ENCODE results near the gene KLK8.
A peak's percentile ranks its signal among the peaks of the same experiment; 100 is the strongest.
"Not testable (repeated sequence)": the region's sequence is repeated elsewhere in the genome, so short reads cannot be mapped to it uniquely, and the experiment has no call there.

KLK8 gene

DNA sequence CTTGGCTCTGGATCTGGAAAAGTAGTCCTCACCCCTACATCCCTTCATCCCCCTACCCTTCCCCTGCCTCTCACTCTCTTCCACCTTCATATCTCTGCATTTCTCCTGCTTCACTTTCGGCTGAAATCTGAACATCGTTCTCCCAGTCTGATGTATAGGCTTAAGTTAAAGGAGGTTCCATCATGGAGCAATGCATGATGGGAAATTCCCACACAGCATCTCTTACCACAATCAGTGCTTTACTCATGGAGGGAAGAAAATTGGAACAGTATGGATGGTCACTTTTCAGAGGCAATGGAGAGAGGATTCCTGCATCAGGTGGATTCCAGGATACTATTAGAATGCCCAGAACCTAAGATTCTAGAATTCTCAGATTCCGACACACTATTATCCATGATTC lies 6.1 kb upstream of the KLK8 start:
- ATAC-seq (no peak), DNase-seq (no peak)
- H3K4me3 Mint-ChIP-seq, result no peak overlapping the region
- H3K9me3 Mint-ChIP-seq, result no peaks in the 10 kb centered on the region
- H3K27ac Mint-ChIP-seq, result no peak overlapping the region
- peaks cover 27% of the 10 kb centered on the region for H3K27me3 Mint-ChIP-seq
- H3K4me1 Mint-ChIP-seq, result no peaks in the 10 kb centered on the region
- H3K36me3 Mint-ChIP-seq (ENCODE audit: low read depth), result no peaks in the 10 kb centered on the region

DNA sequence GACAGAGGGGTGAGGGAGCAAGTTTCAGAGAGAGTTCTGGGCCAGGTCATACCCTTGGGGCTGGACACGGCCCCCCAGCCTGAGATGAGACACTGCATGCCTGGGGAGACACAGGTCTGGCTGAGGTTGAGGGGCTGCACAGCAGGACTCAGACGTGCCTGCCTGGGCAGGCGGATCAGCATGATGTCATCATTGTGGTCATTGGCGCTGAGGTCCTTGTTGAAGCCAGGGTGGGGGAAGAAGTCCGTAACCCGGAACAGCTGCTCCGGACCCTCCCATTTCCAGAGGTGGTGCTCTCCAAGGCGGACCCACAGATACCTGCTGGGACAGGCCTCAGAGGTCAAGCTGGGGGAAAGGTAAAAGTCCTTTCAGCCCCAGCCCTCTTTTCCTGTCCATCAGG lies 5.0 kb upstream of the KLK8 start:
- H3K9me3 Mint-ChIP-seq, result no peaks in the 10 kb centered on the region
- H3K4me3 Mint-ChIP-seq, result no peak overlapping the region
- peaks cover 36% of the 10 kb centered on the region for H3K27me3 Mint-ChIP-seq
- H3K4me1 Mint-ChIP-seq, result no peaks in the 10 kb centered on the region
- H3K36me3 Mint-ChIP-seq (ENCODE audit: low read depth), result no peaks in the 10 kb centered on the region
- ATAC-seq (no peak), DNase-seq (no peak)
- H3K27ac Mint-ChIP-seq, result no peak overlapping the region

DNA sequence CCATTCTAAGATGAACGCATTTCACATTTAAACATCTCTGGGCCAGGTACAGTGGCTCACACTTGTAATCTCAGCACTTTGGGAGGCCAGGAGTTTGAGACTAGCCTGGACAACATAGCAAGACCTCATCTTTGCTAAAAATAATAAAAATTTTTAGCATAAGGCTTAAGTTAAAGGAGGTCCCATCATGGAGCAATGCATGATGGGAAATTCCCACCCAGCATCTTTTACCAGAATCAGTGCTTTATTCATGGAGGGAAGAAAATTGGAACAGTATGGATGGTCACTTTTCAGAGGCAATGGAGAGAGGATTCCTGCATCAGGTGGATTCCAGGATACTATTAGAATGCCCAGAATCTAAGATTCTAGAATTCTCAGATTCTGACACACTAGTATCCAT lies 3.8 kb upstream of the KLK8 start:
- ATAC-seq, result no peak
- H3K9me3 Mint-ChIP-seq, result no peaks in the 10 kb centered on the region
- peaks cover 38% of the 10 kb centered on the region for H3K27me3 Mint-ChIP-seq

DNA sequence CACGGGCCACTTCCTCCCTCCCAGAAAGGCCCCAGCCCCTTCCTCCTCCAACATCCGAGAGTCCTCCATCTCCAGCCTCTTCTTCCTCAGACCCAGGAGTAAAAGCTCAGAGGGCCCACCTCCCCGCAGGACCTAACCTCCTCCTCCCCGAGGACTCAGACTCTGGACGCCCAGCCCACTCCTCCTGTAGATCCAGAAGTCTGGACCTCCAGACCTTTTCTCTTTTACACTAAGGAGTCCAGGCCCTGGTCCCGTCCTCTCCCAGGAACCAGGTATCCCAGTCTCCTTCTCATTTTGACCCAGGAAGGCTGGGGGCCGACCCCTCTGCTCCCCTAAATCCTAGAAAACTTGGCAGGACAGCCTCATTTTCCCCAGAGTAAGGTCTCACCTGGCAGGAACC lies 1.9 kb upstream of the KLK8 start:
- DNase-seq, result no peak
- no peak for ATAC-seq
- Mint-ChIP-seq H3K27ac (no peak overlapping the region), H3K4me1 (no peaks in the 10 kb centered on the region), H3K9me3 (no peaks in the 10 kb centered on the region), H3K36me3 (ENCODE audit: low read depth) (no peaks in the 10 kb centered on the region), H3K27me3 (peaks cover 50% of the 10 kb centered on the region), H3K4me3 (no peak overlapping the region)

More for the DNA sequence above, 3.8 kb upstream of the KLK8 start:
- Mint-ChIP-seq H3K4me1 (no peaks in the 10 kb centered on the region), H3K4me3 (no peak overlapping the region), H3K36me3 (ENCODE audit: low read depth) (no peaks in the 10 kb centered on the region), H3K27ac (no peak overlapping the region)
- DNase-seq, result no peak

DNA sequence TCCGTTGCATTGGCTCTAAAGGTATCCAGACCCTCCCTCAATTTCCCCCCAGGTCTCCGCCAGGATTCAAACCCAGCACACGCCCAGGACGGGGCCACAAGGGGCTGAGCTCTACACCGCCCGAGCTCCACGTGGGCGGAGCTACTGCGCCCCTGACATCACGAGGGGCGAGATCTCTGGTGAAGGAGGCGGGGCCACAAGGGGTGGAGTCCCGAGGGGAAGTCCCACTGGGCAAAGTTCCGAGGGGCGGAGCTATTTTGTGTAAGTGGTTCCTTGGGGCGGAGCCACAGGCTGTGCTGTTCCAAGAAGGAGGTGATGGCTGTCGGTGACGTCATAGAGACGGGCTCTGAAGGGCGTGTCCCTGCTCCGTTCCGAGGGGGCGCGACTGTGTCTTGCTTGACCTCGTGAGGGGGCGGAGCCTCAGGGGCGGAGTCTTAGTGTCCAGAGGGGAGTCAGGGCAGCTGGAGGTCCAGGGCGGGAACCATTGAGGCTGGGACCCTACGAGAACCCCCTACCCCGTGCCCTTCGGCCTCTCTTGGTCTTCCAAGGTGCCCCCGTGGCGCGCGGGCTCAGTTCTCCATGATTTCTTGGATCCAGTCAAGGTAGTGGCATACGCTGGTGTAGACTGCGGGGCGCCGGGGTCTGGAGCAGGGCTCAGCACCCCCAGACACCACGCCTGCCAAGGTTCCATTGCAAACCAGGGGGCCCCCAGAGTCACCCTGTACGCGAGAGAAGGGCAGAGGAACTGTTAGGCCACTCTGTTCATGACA lies 1.3 kb upstream of the KLK8 start:
- no peaks in the 10 kb centered on the region for H3K9me3 Mint-ChIP-seq
- DNase-seq, result peak; percentile 16
- H3K27me3 Mint-ChIP-seq, result peaks cover 50% of the 10 kb centered on the region
- H3K4me1 Mint-ChIP-seq, result no peaks in the 10 kb centered on the region
- no peak overlapping the region for H3K27ac Mint-ChIP-seq
- H3K4me3 Mint-ChIP-seq, result no peak overlapping the region
- ATAC-seq, result peak; percentile 24
- no peaks in the 10 kb centered on the region for H3K36me3 Mint-ChIP-seq (ENCODE audit: low read depth)

DNA sequence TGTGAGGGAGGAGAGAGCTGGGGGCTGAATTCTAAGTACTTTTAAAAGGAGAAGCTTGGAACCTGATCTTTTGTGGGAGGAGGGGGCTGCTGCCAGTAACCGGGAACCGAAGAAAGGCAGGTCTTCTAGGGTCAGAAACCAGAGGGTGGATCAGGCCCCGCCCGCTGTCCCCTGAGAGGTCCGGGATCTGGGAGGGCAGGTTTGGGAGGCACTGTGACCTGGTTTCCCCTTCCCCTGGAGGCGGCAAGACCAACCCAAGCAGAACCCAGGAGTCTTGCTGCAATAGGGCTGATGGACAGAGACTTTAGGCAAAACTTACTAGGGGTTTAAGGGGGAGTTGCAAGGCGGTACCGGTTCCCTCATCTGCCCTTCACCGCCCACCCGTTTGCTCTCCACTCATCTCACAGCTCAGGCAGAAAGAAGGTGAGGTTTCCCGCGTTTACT lies 707 bp upstream of the KLK8 start:
- DNase-seq, result no peak
- Mint-ChIP-seq H3K36me3 (ENCODE audit: low read depth) (no peaks in the 10 kb centered on the region), H3K27me3 (peaks cover 46% of the 10 kb centered on the region), H3K4me3 (no peak overlapping the region), H3K9me3 (no peaks in the 10 kb centered on the region), H3K27ac (no peak overlapping the region), H3K4me1 (no peaks in the 10 kb centered on the region)
- ATAC-seq, result no peak

DNA sequence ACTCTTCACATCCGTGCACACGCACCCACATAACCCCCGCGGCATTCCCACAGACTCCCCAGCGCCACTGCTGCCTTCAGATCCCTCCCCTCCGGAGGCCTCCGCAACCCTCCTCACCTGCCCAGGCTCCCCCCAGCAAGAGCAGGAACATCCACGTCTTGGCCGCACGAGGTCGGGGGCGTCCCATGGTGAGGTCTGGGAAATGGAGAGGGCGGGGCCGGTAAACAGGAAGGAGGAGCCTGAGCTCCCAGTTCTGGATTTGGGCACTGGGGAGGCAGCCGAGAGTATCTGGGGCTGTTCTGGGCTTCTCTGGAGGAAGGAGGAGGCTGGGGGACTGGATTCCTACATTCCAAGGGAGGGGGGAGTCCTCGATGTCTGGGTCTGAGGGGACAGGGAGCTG lies 423 bp downstream of the KLK8 start:
- no peaks in the 10 kb centered on the region for H3K36me3 Mint-ChIP-seq (ENCODE audit: low read depth)
- no peak overlapping the region for H3K4me3 Mint-ChIP-seq
- H3K4me1 Mint-ChIP-seq, result no peaks in the 10 kb centered on the region
- DNase-seq (no peak), ATAC-seq (no peak)
- H3K9me3 Mint-ChIP-seq, result no peaks in the 10 kb centered on the region
- H3K27ac Mint-ChIP-seq, result no peak overlapping the region
- peaks cover 42% of the 10 kb centered on the region for H3K27me3 Mint-ChIP-seq

DNA sequence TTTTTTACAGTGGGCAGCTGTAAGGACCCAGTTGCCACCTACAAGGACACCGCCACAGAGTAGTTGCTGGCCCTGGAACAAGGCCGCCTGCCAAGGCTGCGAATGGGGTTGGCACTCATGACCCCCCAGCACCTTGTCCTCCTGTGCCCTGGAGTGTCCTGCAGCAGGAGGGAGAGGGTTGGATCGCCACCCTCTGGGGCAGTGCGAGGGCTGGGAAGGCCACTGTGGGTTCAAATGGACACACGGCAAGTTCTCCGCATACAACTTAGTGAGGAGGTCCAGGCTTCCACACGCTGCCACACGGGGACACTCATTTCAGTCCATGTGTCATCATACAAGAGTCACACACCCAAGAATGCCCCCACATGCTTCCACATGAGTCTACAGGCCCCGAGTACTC lies 978 bp downstream of the KLK8 start:
- no peaks in the 10 kb centered on the region for H3K4me1 Mint-ChIP-seq
- H3K36me3 Mint-ChIP-seq (ENCODE audit: low read depth), result no peaks in the 10 kb centered on the region
- no peaks in the 10 kb centered on the region for H3K9me3 Mint-ChIP-seq
- ATAC-seq (no peak), DNase-seq (no peak)
- H3K27ac Mint-ChIP-seq, result no peak overlapping the region
- H3K4me3 Mint-ChIP-seq, result no peak overlapping the region
- H3K27me3 Mint-ChIP-seq, result peaks cover 43% of the 10 kb centered on the region

DNA sequence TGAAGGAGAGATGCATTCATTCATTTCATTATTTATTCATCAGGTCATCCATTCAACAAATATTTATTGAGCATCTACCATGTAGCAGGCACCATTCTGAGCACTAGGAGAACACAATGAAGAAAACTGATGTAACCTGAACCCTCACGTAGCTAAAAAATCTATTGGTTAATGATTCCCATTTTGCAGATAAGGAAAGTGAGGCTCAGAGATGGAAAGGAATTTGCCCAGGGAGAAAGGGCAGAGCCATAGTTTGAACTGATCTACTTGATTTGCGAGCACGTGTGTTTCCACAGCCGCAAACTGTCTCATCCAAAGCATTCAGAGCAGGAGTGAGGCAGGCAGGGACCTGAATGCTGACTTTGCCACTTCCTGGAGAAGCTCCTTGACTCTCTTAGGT lies 2.7 kb downstream of the KLK8 start:
- no peak overlapping the region for H3K27ac Mint-ChIP-seq
- H3K4me3 Mint-ChIP-seq, result no peak overlapping the region
- H3K36me3 Mint-ChIP-seq (ENCODE audit: low read depth), result no peaks in the 10 kb centered on the region
- DNase-seq (no peak), ATAC-seq (no peak)
- peaks cover 38% of the 10 kb centered on the region for H3K27me3 Mint-ChIP-seq
- peaks cover 4% of the 10 kb centered on the region for H3K9me3 Mint-ChIP-seq
- H3K4me1 Mint-ChIP-seq, result no peaks in the 10 kb centered on the region

DNA sequence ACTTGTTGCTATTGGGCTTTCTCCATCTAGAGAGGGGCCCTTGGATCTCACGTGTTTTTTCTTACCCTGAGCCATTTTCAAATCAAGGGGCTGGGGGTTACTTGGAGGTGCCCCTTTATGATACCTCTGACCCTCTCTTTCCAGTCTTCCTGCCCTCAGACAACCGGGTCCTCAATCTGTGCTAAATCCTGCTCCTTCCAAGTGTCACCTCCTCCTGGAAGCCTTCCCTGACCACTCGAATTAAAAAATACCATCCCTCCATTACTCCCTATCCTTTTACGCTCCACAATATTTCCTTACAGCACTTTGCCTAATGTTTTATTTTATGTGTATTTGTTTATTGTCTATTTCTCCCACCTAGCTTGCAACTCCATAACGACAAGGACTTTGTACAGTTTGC lies 3.3 kb downstream of the KLK8 start:
- ATAC-seq, result no peak
- Mint-ChIP-seq H3K4me3 (no peak overlapping the region), H3K4me1 (no peaks in the 10 kb centered on the region)

DNA sequence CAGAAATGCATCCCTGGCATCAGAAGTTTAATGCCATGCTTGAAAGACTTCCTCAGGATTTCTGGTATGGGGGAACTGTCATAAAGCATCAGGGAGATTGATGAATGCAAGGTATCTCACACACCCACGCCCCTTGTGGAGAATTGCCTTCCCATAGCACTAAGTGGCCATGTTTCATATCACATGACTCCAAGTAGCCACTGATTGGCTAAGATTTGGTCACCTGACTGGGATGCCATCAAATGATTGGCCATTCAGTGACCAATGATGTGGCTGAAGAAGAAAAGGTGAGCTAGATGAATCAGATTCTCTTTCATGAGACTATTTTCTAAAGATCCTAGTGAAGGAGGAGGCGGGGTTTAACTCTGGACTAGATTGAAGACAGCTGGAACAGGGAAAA lies 7.3 kb downstream of the KLK8 start:
- H3K4me1 Mint-ChIP-seq, result no peaks in the 10 kb centered on the region
- no peak overlapping the region for H3K27ac Mint-ChIP-seq
- no peaks in the 10 kb centered on the region for H3K36me3 Mint-ChIP-seq (ENCODE audit: low read depth)
- H3K4me3 Mint-ChIP-seq, result no peak overlapping the region
- peaks cover 23% of the 10 kb centered on the region for H3K27me3 Mint-ChIP-seq
- no peak for ATAC-seq
- no peak for DNase-seq
- peaks cover 4% of the 10 kb centered on the region for H3K9me3 Mint-ChIP-seq

More for the DNA sequence above, 3.3 kb downstream of the KLK8 start:
- Mint-ChIP-seq H3K36me3 (ENCODE audit: low read depth) (no peaks in the 10 kb centered on the region), H3K9me3 (peaks cover 4% of the 10 kb centered on the region), H3K27me3 (peaks cover 35% of the 10 kb centered on the region), H3K27ac (no peak overlapping the region)
- DNase-seq, result no peak

DNA sequence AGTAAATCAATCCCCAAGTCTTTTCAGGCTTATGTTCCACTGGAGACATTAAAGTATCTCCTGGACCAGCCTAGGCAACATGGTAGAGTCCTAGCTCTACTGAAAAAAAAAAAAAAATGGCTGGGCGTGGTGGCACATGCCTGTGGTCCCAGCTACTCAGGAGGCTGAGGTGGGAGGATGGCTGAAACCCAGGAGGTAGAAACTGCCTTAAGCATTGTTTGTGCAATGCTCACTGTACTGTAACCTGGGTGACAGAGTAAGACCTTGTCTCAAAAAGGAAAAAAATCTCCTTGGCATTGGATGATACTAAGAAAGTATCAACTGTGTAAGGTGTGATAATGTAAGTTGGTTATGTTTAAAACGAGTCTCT lies 8.8 kb downstream of the KLK8 start:
- H3K4me3 Mint-ChIP-seq, result no peak overlapping the region
- H3K27ac Mint-ChIP-seq, result no peak overlapping the region
- peaks cover 22% of the 10 kb centered on the region for H3K27me3 Mint-ChIP-seq
- DNase-seq (no peak), ATAC-seq (no peak)
- no peaks in the 10 kb centered on the region for H3K36me3 Mint-ChIP-seq (ENCODE audit: low read depth)
- peaks cover 4% of the 10 kb centered on the region for H3K9me3 Mint-ChIP-seq
- no peaks in the 10 kb centered on the region for H3K4me1 Mint-ChIP-seq

DNA sequence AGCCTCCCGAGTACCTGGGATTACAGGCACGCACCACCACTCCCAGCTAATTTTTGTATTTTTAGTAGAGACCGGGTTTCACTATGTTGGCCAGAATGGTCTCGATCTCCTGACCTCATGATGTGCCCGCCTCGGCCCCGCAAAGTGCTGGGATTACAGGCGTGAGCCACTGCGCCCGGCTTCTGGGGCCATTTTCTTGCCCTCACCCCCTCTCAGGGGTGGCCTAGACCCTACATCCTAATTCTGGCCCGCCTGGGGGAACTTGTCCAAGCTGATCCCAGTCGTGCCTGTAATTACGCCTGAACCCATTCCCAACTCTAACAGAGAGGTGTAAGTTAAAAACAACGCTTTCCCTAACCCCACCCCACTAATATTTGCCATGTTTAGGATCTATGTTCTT lies 17.0 kb downstream of the KLK8 start:
- not testable (repeated sequence) for H3K4me3 Mint-ChIP-seq; DNase-seq; ATAC-seq; H3K27ac Mint-ChIP-seq; H3K4me1 Mint-ChIP-seq; H3K36me3 Mint-ChIP-seq (ENCODE audit: low read depth); H3K9me3 Mint-ChIP-seq
- peaks cover 41% of the 10 kb centered on the region for H3K27me3 Mint-ChIP-seq

DNA sequence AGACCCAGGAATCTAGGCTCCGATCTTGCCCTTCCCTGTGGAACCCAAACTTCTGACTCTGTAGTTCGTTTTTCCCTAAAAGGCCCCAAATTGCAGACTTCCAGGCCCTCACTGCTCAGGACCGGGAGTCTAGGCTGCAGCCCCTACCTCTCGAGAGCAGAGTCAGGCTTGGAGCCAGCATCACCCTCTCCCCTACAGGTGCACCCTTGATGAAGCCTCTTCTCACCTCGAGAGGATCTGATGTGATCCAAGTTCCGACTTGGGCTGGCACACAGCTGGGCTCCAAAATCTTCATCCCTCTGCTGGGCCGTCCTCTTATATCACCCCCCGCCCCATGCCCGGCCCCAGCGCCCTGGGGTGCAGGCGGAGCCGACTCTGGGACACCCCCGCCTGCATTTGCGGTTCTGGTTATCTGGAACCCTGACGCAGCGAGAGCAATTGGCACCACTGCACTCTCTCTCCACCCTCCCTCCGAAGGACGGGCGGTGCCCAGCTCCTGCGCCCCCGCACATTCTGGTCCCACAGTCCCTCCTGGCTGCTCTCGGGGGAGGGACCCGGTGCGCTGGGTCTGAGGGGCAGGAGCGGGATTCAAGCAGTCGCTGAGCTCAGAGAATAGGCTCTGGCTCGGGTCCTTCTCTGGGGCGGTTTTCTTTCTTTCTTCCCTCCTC lies 17.6 kb downstream of the KLK8 start, which contains the start of gene KLK7:
KLK7 (minus strand) TSS at position 293 of the 668 bp plus-strand sequence. CDS start 1,518 bp downstream, outside the sequence.
- Mint-ChIP-seq H3K27me3 (peaks cover 39% of the 10 kb centered on the region), H3K4me1 (no peaks in the 10 kb centered on the region), H3K27ac (no peak within 1 kb of the TSS), H3K36me3 (ENCODE audit: low read depth) (no peaks in the 10 kb centered on the region), H3K9me3 (no peaks in the 10 kb centered on the region), H3K4me3 (no peak within 1 kb of the TSS)
- ATAC-seq (no peak), DNase-seq (no peak)

DNA sequence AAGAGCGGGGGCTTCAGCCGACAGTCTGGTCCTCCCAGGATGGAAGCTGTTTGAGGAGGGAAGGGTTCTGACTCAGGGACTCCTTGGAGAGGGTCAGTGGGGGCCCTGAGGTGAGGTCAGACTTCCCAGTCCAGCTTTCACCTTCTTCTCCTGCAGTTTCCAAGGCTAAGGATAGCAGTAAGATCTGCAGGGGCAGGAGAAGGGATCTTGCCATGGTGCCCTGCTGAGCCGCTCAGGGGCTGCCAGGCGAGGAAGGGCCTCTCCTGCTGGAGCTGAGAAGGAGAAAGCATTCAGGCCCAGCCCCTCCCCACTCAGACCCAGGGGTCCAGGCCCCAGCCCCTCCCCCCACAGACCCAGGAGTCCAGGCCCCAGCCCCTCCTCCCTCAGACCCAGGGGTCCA lies 19.2 kb downstream of the KLK8 start:
- Mint-ChIP-seq H3K4me1 (no peaks in the 10 kb centered on the region), H3K36me3 (ENCODE audit: low read depth) (no peaks in the 10 kb centered on the region), H3K4me3 (no peak overlapping the region), H3K27ac (no peak overlapping the region), H3K27me3 (peaks cover 43% of the 10 kb centered on the region), H3K9me3 (no peaks in the 10 kb centered on the region)
- ATAC-seq (no peak), DNase-seq (no peak)
